ENCODE data around the gene HAGHL.

DNA sequence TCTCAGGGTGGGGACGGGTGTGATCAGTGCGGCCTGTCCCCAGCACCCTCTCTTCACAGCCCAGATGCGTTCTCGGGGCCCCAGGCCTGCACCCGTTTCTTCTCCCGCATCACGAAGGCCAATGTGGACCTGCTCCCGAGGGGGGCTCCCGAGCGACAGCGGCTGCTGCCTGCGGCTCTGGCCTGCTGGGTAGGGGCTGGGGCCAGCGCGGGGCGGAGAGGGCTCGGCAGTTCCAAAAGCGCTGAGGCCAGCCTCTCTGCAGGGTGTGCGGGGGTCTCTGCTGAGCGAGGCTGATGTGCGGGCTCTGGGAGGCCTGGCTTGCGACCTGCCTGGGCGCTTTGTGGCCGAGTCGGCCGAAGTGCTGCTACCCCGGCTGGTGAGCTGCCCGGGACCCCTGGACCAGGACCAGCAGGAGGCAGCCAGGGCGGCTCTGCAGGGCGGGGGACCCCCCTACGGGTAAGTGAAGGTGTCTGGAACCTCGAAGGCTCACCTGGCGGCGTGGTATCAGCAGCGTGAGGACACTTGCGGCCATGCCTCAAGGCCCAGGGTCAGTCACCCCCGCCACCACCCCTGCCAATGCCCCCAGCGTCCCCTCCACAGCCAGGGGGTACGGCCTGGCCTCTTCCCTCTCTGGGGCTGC lies 38.1 kb downstream of the HAGHL start:
- no peak for TF ChIP-seq TAF1 (IDR thresholded peaks at IDR 0.05; ENCODE audit: low read depth, low read length)
- no peak for TF ChIP-seq POLR2AphosphoS5 (IDR thresholded peaks at IDR 0.05; ENCODE audit: low read depth, low read length)
- no peak for TF ChIP-seq SPI1 (IDR thresholded peaks at IDR 0.05; ENCODE audit: low read depth, low read length)
- TF ChIP-seq POLR2A (IDR thresholded peaks at IDR 0.05; ENCODE audit: low read depth, low read length) = no peak
- TF ChIP-seq POU2F2 (IDR thresholded peaks at IDR 0.05; ENCODE audit: low read depth, low read length) = no peak

All from GM12891 (cell line).